CD4-positive, alpha-beta T cell treated with Interleukin-6 for 4 hours (primary cell): Measurements from ENCODE around the gene ENOSF1.

Experiments
- DNase-seq: peaks from one replicate; pipeline ENCODE4 v3.0.0-alpha.2; 2020; ENCODE audit warnings: mixed read lengths

The ENOSF1 gene

GRCh38 chr18:671405-671804 is 41.0 kb downstream of the ENOSF1 start:
- no peak for DNase-seq

- DNase-seq, result no peak
Observed at GRCh38 chr18:670522-670921, 41.9 kb downstream of the ENOSF1 start.

- no peak for DNase-seq
Observed at GRCh38 chr18:669077-669476, 43.4 kb downstream of the ENOSF1 start.

GRCh38 chr18:668260-668659 is 44.2 kb downstream of the ENOSF1 start:
- no peak for DNase-seq

- DNase-seq, result no peak
Observed at GRCh38 chr18:666628-667027, 45.8 kb downstream of the ENOSF1 start.

GRCh38 chr18:666177-666576 is 46.3 kb downstream of the ENOSF1 start:
- DNase-seq, result no peak

GRCh38 chr18:662197-662596 is 50.2 kb downstream of the ENOSF1 start:
- DNase-seq, result no peak

- DNase-seq, result no peak
Observed at GRCh38 chr18:659597-659996, 52.8 kb downstream of the ENOSF1 start.

- DNase-seq, result no peak
Observed at GRCh38 chr18:658947-659533, 53.4 kb downstream of the ENOSF1 start.

- DNase-seq, result peak; percentile 53
Observed at GRCh38 chr18:658001-658946, 54.2 kb downstream of the ENOSF1 start.

GRCh38 chr18:657311-658000 is 55.0 kb downstream of the ENOSF1 start, which contains the start of gene TYMS:
TSS of gene TYMS (plus strand) at chr18:657653. CDS start at chr18:657743, 90 bp downstream.
- DNase-seq, result peak; percentile 20

- no peak for DNase-seq
Observed at GRCh38 chr18:655445-655844, 57.0 kb downstream of the ENOSF1 start.

- DNase-seq, result no peak
Observed at GRCh38 chr18:654601-655000, 57.8 kb downstream of the ENOSF1 start.

GRCh38 chr18:653512-653911 is 58.9 kb downstream of the ENOSF1 start:
- DNase-seq, result no peak

GRCh38 chr18:652131-652530 is 60.3 kb downstream of the ENOSF1 start:
- DNase-seq, result no peak

GRCh38 chr18:650428-650858 is 62.0 kb downstream of the ENOSF1 start:
- DNase-seq, result no peak

GRCh38 chr18:649341-649740 is 63.1 kb downstream of the ENOSF1 start:
- DNase-seq, result no peak

- DNase-seq, result no peak
Observed at GRCh38 chr18:647304-647703, 65.1 kb downstream of the ENOSF1 start.

- no peak for DNase-seq
Observed at GRCh38 chr18:644395-645004, 67.9 kb downstream of the ENOSF1 start.

- DNase-seq, result no peak
Observed at GRCh38 chr18:641224-641623, 71.2 kb downstream of the ENOSF1 start.

GRCh38 chr18:635171-635570 is 77.3 kb downstream of the ENOSF1 start:
- no peak for DNase-seq

- DNase-seq, result no peak
Observed at GRCh38 chr18:634551-635045, 77.8 kb downstream of the ENOSF1 start.

- DNase-seq, result no peak
Observed at GRCh38 chr18:631560-631959, 80.9 kb downstream of the ENOSF1 start.
